HG02588 (cell line): ENCODE measurements around the gene SGCA.

Experiments used
- ATAC-seq: cut with Tn5 transposase; IDR thresholded peaks from one replicate; pipeline ENCODE4 v1.9.1; 2021; ENCODE audit warnings: mild to moderate bottlenecking, moderate library complexity; ENCODE audit not compliant: unreplicated experiment

Gene SGCA

GRCh38 chr17:50180620-50181019, 14.8 kb downstream of the SGCA start:
- no peak for ATAC-seq

GRCh38 chr17:50181144-50181543, 15.3 kb downstream of the SGCA start:
- ATAC-seq, result no peak

GRCh38 chr17:50181591-50182560, 16.1 kb downstream of the SGCA start:
- ATAC-seq, result no peak

DNA sequence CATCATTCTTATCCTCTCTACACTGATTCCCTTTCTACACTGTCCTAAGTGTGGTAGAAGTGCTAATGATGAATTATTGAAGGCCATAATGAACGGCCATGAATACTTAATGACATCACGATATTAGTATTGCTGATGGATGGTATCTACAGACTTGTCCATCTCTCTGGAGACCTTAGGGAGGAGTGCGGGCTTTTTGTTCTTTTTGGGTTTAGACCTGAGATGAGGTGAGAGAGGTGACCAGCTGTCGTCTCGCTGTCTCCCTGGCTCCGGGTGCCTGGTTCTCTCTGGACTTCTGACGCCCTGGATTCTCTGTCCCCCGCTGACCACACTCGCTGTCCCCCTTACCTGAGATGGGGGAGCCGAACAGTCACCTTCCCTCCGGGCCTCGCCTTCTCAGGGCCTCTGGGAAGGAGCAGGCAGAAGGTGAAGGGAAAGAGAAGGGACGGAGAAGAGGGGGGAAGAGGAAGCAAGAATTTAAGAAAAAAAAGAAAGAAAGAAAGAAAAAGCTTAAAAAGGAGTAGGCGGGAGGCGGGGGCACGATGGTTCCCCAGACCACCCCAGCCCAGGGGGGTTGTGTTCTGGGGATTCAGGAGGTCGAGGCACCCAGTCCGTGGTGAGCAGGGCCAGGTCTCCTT, 17.1 kb downstream of the SGCA start:
- ATAC-seq, result no peak

GRCh38 chr17:50183421-50183994, 17.7 kb downstream of the SGCA start:
- ATAC-seq, result no peak

- no peak for ATAC-seq
These were observed 18.3 kb downstream of the SGCA start for GRCh38 chr17:50184064-50184463.

DNA sequence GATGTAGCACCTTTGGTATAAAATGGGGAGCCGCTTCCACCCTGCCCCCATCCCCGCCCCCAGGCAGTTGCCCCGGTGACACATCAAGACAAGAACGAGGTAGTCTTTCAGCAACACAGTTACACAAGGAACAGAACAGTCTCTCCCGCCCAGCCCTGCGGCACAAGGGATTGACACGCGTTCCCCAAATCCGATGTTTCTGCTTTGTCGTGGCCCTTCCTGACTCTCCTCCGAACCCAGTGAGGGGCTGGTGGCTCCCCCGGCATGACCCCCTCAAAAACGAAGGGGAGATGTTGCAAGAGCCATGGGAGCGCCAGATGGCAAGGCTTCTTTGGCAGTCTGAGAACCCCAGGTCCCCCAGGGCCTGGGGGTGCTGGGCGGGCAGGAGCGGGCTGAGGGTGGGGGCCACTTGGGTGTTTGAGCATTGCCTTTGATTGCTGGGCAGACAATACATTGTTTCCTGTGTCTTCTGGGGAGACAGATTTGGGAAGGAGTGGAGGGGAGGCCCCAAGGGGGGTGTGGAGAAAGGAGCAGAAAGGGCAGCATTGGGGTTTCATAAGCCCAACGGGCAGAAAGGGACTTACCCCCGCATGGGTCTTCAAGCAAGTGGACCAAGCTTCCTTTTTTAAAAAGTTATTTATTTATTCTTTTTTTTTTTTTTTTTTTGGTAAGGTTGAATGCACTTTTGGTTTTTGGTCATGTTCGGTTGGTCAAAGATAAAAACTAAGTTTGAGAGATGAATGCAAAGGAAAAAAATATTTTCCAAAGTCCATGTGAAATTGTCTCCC, 19.0 kb downstream of the SGCA start:
- no peak for ATAC-seq

- ATAC-seq, result no peak
These were observed 20.0 kb downstream of the SGCA start for GRCh38 chr17:50185631-50186471.

DNA sequence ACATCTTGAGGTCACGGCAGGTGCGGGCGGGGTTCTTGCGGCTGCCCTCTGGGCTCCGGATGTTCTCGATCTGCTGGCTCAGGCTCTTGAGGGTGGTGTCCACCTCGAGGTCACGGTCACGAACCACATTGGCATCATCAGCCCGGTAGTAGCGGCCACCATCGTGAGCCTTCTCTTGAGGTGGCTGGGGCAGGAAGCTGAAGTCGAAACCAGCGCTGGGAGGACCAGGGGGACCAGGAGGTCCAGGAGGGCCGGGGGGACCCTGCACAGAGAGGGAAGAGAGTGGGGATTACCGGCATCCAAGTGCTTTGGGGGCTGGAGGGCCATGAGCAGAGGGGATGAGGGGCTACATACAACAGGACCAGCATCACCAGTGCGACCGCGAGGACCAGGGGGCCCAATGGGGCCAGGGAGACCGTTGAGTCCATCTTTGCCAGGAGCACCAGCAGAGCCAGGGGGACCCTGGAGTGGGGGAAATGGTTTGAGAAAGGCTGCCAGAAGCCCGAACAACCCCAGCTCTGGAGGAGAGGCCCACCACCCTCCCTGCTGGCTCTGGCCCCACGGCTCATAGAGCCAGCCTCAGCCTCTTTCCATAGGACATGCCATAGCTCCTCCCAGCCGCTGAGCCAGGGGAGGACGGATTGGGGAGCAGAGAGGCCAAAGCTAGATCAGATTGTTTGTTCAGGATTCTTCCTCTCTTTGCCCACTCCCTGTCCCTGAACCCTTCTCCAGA, 21.0 kb downstream of the SGCA start:
- no peak for ATAC-seq

GRCh38 chr17:50187394-50187725, 21.6 kb downstream of the SGCA start:
- no peak for ATAC-seq

GRCh38 chr17:50187751-50188530, 22.1 kb downstream of the SGCA start:
- no peak for ATAC-seq

DNA sequence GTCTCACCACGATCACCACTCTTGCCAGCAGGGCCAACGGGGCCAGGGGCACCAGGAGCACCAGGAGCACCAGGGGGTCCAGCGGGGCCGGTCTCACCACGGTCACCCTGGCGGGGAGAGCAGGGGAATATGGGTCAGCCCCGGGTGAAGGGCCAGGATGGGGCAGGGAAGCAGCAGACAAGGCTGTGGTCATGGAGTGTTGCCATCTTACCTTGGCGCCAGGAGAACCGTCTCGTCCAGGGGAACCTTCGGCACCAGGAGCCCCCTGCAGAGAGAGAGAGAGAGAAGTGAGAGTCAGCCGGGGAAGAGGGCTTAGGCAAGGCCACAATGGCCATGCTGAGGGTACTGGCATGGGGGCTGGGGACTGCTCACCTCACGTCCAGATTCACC, 22.7 kb downstream of the SGCA start:
- ATAC-seq, result no peak

- no peak for ATAC-seq
These were observed 23.2 kb downstream of the SGCA start for GRCh38 chr17:50188921-50189549.

GRCh38 chr17:50189550-50190292, 23.9 kb downstream of the SGCA start:
- no peak for ATAC-seq

DNA sequence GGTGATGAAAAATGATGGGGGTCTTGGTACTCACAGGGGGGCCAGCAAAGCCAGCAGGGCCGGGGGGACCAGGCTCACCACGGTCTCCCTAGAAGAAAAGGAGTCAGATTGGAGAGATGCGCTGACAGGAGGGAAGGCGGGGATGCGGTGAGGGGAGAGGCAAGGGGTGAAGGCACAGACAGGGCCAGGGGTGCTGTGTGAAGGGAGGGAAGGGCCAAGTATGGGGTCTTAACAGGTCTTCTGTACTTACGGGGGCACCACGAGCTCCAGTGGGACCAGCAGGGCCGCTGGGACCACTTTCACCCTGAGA, 24.4 kb downstream of the SGCA start:
- ATAC-seq, result no peak

- ATAC-seq, result no peak
These were observed 25.0 kb downstream of the SGCA start for GRCh38 chr17:50190603-50191358.
